IPS-11a (cell line): Measurements from ENCODE around the gene KRABD2.
A peak's percentile ranks its signal among the peaks of the same experiment; 100 is the strongest.
"Not testable (repeated sequence)": the region's sequence is repeated elsewhere in the genome, so short reads cannot be mapped to it uniquely, and the experiment has no call there.

Source experiments
- H3K4me3 ChIP-seq: one replicate; pipeline ENCODE4 v1.5.1; 2013; ENCODE audit warnings: low read depth, low read length, control low read depth

Gene KRABD2

DNA sequence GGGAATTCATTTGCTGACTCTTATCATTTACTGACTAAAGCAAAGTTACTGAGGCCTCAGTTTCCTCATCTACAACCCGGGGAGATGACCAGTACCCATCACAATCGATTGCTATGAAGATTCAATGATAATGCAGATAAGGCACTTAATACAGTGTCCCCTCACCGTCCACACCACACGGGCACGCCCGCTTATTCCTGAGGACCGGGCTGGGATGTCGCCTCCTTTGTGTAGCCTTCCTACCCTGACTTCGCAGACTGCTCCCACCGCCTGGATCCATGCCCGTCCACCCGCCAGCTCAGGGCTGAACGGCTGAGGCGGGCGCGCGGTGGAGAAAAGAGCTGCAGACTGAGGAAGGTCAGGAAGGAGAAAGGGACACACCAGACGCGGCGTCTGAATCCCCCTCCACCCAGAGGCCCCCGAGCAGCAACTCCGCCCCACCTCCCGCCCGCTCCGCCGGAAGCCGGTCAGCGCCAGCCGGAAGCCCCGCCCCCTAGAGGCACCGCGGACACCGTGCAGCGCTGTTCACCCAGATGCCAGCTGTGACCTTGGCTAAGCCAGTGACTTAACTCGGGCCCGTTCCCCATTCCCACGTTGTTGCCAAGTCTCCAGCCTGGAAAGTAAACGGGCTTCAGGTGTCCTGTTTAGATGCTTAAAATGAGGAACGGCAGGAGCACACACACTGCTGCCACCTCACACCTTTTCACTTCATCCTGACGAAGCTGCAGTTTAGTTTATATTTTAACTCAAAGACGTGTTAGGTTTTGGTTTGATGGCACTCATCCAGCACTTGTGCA, at the start of gene KRABD2:
TSS of gene KRABD2 (minus strand) at position 434 of the 797 bp plus-strand sequence.
- H3K4me3 ChIP-seq = peak within 1 kb of the TSS; percentile 49

GRCh38 chr17:8421571-8421970, 45.1 kb upstream of the KRABD2 start:
- H3K4me3 ChIP-seq = no peak overlapping the region

- H3K4me3 ChIP-seq = no peak overlapping the region
Measured at GRCh38 chr17:8420041-8420934, 43.8 kb upstream of the KRABD2 start.

DNA sequence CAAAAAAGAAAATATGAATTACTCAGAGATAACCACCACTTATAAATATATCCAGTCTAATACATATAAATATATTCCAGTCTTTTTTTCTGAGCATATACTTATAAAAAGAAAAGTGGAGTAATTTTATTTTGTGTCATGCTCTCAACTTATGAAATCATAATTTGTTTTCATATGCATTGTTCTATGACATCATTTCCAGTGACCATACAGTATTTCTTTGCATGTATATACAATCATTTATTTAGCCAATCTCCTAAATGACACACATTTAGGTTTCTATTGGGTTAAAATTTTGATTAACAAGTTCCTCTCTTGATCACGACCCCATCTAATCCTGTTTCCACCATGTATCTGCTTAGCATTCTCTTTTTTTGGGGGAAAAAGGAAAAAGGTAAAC, 42.8 kb upstream of the KRABD2 start:
- H3K4me3 ChIP-seq = no peak overlapping the region

- no peak overlapping the region for H3K4me3 ChIP-seq
Measured at GRCh38 chr17:8418471-8418870, 42.0 kb upstream of the KRABD2 start.

DNA sequence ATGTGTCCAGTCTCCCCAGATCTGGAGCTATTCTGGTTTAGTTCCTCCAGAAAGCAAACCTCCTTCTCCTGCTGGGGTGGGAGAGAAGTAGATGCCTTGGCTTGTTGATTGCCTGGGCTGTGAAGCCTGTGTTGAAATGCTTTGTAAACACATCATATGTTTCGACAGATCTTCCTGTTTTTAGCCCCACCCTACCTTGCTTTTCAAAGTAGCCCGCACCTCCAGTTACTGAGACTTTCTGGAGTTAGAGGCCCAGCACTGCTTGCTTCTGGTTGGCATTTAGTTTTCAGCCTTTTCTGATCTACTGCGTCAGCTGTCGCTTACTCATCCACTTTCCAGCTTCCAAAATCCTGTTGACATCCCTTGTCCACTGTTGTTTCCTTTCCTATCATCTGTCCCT, 41.3 kb upstream of the KRABD2 start:
- H3K4me3 ChIP-seq = no peak overlapping the region

- H3K4me3 ChIP-seq = no peak overlapping the region
Measured at GRCh38 chr17:8413938-8414337, 37.4 kb upstream of the KRABD2 start.

DNA sequence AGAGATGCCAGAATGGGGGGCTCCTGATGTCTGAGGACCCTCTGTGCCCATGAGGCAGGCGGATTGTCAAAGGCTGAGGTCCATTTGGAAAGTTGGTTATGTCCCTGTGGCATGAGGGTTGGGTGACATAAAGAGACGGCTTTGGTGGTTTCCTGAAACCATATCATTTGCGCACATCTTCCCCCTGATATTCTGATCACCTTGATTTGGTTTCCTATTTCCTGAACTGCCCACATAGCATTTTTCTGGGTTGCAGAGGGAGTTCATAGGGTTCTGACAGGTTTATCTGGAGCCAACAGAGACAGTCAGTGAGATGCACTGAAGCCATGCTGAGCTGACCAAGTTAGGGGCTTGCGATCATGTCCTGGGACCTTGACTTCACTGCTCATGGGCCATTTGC, 36.8 kb upstream of the KRABD2 start:
- no peak overlapping the region for H3K4me3 ChIP-seq

GRCh38 chr17:8412089-8412488, 35.6 kb upstream of the KRABD2 start:
- no peak overlapping the region for H3K4me3 ChIP-seq

DNA sequence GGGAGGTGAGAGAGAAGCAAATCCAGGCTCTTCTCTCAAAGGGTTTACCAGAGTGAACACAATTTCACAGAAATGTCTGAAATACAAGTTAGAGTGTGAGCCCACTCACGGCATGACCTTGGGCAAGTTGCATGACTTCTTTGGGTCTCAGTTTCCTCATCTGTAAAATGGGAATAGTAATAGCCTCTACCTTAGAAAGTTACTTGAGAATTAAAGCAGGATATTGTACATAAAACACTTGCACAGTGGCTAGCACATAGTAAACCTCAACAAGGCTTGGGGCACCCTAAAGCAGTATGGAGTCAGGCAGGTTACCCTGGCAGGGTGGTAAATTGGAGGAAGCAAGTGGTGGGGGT, 34.4 kb upstream of the KRABD2 start:
- no peak overlapping the region for H3K4me3 ChIP-seq

- no peak overlapping the region for H3K4me3 ChIP-seq
Measured at GRCh38 chr17:8409966-8410882, 33.7 kb upstream of the KRABD2 start.

DNA sequence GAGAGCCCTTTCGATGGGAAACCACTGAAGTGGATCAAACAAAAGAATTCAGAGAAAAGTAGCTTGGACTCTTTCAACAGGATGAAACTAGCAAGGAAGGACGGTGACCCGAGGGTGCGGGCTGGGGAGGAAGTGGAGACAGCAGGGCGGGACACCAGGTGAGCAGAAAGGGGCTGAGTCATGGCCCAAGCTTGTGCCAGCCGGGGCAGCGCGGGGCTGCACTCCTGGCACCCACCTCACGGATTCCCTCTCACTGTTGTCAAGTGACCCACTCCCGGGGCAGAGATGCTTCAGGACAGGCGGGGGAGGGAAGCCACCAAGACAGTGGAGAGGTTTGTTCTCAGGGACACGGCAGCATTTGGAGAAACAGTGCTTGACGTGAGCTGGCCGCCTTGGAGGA, 31.9 kb upstream of the KRABD2 start:
- no peak overlapping the region for H3K4me3 ChIP-seq

GRCh38 chr17:8406174-8406573, 29.7 kb upstream of the KRABD2 start:
- no peak overlapping the region for H3K4me3 ChIP-seq

GRCh38 chr17:8405499-8406016, 29.1 kb upstream of the KRABD2 start:
- no peak overlapping the region for H3K4me3 ChIP-seq

DNA sequence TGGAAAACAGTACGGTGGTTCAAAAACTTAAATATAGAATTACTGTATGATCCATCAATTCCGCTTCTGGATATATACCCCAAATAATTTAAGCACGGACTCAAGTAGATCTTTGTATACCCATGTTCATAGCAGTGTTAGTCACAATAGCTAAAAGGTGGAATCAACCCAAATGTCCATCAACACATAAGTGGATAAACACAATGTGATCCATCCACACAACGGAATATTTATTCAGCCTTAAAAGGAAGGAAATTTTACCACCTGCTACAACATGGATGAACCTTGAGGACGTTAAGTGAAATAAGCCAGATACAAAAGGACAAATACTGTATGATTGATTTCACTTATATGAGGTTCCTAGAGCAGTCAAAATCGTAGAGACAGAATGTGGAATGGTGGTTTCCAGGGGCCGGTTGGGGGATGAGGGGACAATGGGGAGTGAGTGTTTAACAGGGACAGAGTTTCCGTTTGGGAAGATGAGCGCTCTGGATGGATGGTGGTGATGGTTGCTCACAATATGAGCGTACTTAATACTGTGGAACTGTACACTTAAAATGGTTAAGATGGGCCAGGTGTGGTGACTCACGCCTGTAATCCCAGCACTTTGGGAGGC, 26.5 kb upstream of the KRABD2 start:
- no peak overlapping the region for H3K4me3 ChIP-seq

DNA sequence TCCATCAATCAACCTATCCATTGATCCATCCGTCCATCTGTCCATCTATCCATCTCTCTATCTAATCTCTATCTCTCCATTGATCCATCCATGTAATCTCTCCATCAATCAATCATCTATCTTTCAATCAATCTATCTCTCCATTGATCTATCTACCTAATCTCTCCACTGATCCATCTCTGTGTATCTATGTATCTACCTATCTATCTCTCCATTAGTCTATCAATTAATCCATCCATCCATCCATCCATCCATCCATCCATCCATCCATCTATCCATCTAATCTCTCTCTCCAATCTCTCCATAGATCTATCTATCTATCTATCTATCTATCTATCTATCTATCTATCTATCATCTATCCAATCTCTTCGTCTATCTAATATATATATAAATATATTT, 24.6 kb upstream of the KRABD2 start:
- H3K4me3 ChIP-seq = no peak overlapping the region

- H3K4me3 ChIP-seq = no peak overlapping the region
Measured at GRCh38 chr17:8398980-8399379, 22.5 kb upstream of the KRABD2 start.

GRCh38 chr17:8397636-8398035, 21.1 kb upstream of the KRABD2 start, which contains the start of gene RNF222:
TSS of gene RNF222 (minus strand) at chr17:8397827. CDS start at chr17:8393461, 4,366 bp downstream.
- no peak within 1 kb of the TSS for H3K4me3 ChIP-seq

DNA sequence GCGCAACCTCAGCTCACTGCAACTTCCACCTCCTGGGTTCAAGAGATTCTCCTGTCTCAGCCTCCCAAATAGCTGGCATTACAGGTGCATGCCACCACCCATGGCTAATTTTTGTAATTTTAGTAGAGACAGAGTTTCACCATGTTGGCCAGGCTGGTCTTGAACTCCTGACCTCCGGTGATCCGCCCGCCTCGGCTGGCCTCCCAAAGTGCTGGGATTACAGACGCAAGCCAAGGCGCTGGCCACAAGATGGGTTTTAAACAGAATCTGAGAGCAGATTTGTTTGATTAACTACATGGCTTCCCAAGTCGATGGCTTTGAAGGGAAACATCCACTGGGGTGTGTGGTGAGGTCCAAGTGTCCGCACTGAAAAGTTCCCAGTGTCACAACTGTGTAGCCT, 18.0 kb upstream of the KRABD2 start:
- not testable (repeated sequence) for H3K4me3 ChIP-seq

DNA sequence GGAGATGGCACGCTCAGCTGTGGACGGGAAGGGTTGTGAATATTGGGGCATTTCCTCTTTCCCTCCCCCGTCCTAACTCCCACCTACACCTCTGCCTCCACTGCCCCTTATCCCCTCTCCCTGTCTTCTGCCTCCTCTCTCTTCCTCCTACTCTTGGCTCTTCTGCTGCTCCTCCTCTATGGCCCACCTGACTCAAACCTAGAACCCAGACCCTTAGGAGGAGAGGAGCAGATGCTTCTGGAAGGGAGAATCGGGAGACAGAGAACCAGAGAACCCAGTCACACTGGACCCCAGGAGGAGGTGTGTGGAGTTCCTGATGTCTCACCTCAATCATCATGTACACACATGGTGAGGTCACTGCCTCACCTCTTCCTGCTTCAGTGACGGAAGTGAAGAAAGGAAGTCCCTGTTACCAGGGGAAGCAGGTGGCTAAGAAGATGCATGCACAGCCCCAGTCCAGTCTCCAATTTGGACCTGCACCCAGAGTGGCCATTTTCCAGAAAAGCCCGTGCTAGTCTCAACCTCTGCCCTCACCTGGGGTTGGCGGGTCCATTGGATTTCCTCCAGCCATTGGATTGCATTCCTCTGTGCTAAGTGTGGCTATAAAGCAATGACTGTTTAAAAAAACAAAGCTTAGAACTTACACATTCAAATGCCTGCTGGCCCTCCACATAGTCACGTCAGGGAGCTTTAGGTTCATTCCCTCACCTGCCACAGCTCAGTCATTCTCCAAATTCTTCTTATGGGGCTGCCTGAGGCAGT, 17.1 kb upstream of the KRABD2 start:
- no peak overlapping the region for H3K4me3 ChIP-seq
